Measurements from ENCODE around the gene SLC2A13. TPM values are rescaled to one million over a fixed set of nuclear protein-coding genes. Genes with fewer than 3 reads are reported as not detected.

The SLC2A13 gene
- total and polyA plus RNA-seq, 10 of the 15 experiments (the other 5 are each of a cell fraction or from before 2014, with no cell fraction given), result 0.05 to 3.7 (median 0.25) TPM

DNA sequence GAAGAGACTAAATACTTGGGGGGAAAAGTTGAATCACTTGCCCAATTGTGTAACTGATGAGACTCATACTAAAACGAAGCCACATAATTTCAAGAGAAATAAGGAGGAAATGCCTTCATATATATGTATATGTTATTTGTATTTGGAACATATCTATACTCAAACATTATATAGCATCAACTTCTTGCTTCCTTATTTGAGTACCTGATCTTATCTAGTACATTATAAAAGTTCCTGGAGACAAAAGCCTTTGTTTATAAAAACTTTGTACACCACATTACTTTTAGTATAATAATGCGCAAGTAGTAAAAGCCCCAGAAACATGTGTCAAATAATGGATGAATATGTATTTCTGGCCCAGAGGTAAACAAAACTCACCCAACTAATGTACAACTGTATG lies 92.0 kb downstream of the SLC2A13 start (continued):
- TF ChIP-seq, protein P1, sequence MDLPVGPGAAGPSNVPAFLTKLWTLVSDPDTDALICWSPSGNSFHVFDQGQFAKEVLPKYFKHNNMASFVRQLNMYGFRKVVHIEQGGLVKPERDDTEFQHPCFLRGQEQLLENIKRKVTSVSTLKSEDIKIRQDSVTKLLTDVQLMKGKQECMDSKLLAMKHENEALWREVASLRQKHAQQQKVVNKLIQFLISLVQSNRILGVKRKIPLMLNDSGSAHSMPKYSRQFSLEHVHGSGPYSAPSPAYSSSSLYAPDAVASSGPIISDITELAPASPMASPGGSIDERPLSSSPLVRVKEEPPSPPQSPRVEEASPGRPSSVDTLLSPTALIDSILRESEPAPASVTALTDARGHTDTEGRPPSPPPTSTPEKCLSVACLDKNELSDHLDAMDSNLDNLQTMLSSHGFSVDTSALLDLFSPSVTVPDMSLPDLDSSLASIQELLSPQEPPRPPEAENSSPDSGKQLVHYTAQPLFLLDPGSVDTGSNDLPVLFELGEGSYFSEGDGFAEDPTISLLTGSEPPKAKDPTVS (IDR thresholded peaks at IDR 0.05; ENCODE audit: low read depth, low read length), result no peak
- no peak for TF ChIP-seq ETV6 (conservative IDR thresholded peaks at IDR 0.05 in 1 of 2, IDR thresholded peaks at IDR 0.05 in 1 of 2; ENCODE audit: borderline replicate concordance in 1 of 2, low read depth in 1 of 2)
- no peak for TF ChIP-seq RAD21 (IDR thresholded peaks at IDR 0.05; ENCODE audit: insufficient read depth, low read depth, low read length)
- TF ChIP-seq, protein P2, sequence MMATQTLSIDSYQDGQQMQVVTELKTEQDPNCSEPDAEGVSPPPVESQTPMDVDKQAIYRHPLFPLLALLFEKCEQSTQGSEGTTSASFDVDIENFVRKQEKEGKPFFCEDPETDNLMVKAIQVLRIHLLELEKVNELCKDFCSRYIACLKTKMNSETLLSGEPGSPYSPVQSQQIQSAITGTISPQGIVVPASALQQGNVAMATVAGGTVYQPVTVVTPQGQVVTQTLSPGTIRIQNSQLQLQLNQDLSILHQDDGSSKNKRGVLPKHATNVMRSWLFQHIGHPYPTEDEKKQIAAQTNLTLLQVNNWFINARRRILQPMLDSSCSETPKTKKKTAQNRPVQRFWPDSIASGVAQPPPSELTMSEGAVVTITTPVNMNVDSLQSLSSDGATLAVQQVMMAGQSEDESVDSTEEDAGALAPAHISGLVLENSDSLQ (IDR thresholded peaks at IDR 0.05), result no peak
- TF ChIP-seq, protein P3, sequence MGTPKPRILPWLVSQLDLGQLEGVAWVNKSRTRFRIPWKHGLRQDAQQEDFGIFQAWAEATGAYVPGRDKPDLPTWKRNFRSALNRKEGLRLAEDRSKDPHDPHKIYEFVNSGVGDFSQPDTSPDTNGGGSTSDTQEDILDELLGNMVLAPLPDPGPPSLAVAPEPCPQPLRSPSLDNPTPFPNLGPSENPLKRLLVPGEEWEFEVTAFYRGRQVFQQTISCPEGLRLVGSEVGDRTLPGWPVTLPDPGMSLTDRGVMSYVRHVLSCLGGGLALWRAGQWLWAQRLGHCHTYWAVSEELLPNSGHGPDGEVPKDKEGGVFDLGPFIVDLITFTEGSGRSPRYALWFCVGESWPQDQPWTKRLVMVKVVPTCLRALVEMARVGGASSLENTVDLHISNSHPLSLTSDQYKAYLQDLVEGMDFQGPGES (IDR thresholded peaks at IDR 0.05), result no peak
- TF ChIP-seq JUND (IDR thresholded peaks at IDR 0.05; ENCODE audit: low read depth, low read length), result no peak

DNA sequence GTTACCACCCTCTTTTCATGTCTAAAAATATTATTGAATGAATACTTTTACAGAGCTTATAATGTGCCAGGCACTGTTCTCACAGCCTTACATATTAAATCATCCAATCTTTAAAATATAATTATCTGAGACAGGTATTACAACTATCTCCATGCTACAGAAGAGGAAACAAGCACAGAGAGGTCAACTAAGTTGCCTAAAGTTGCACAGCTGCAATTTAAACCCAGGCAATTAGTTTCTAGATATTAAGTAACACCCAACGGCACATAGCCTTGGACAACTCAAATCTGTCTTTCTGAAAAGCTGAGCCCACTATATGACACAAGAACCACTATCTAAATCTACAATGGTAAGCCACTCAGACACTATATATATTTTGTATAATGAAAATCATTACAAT lies 92.6 kb downstream of the SLC2A13 start:
- in situ Hi-C loops (cut with MboI) (loop anchor here (5.0 kb wide), 2 partner anchors 94 to 294 kb away; partner anchors contain the start of gene SLC2A13), intact Hi-C loops (cut with micrococcal nuclease; ENCODE audit: unreplicated experiment) (no loop called here)
- FAIRE-seq (no peak), ATAC-seq (no peak), DNase-seq (ENCODE audit: low read depth, low spot score) (no peak)
- Histone ChIP-seq H3K9me3 (replicated peaks; ENCODE audit: control insufficient read depth, insufficient read depth, low read length) (no peaks in the 10 kb centered on the region), H3K79me2 (ENCODE audit: control insufficient read depth, insufficient read depth, low read length) (no peaks in the 10 kb centered on the region), H3K4me2 (ENCODE audit: control insufficient read depth, insufficient read depth) (no peak overlapping the region), H3K27me3 (replicated peaks in 1 of 2; ENCODE audit: control insufficient read depth in 2 of 2, insufficient read depth in 2 of 2, low read length in 1 of 2) (no peaks in the 10 kb centered on the region), H3K4me3 (no peak overlapping the region), H4K20me1 (ENCODE audit: control insufficient read depth, insufficient read depth) (no peaks in the 10 kb centered on the region), H3K9ac (ENCODE audit: control insufficient read depth, insufficient read depth, low read length) (no peak overlapping the region), H3K27ac (ENCODE audit: control insufficient read depth, insufficient read depth) (no peak overlapping the region), H2AFZ (ENCODE audit: control insufficient read depth, low read depth, low read length) (no peak overlapping the region), H3K36me3 (ENCODE audit: control insufficient read depth in 2 of 2, insufficient read depth in 2 of 2, low read length in 1 of 2) (no peaks in the 10 kb centered on the region), H3K4me1 (ENCODE audit: control insufficient read depth, insufficient read depth, low read length) (no peaks in the 10 kb centered on the region)
- BruUV-seq (replicated peaks), result no TSS peak
- ChIA-PET CTCF (interaction anchor here (0.7 to 6.7 kb wide), 10 partner anchors 10 to 1036 kb away, joined by 3 to 103 read pairs (median 5); partner anchors contain the start of gene SLC2A13), POLR2A (no interaction called here), SMC1A (ENCODE audit: uncharacterized antibody, unreplicated experiment) (interaction anchor here (1.0 to 6.1 kb wide), 5 partner anchors 21 to 95 kb away, joined by 3 to 45 read pairs (median 4); partner anchors contain the start of gene SLC2A13), RAD21 (ENCODE audit: unreplicated experiment) (interaction anchor here (0.7 to 1.6 kb wide), 2 partner anchors 94 to 301 kb away, joined by 3 to 7 read pairs; no protein-coding TSS in a partner anchor)
- no peak for TF ChIP-seq LARP7 (IDR thresholded peaks at IDR 0.05)
- TF ChIP-seq STAT3 (IDR thresholded peaks at IDR 0.05; ENCODE audit: low read depth, low read length), result no peak
- no peak for TF ChIP-seq NFYB (IDR thresholded peaks at IDR 0.05; ENCODE audit: insufficient read depth, low read depth, low read length)
- TF ChIP-seq MEF2A (IDR thresholded peaks at IDR 0.05; ENCODE audit: insufficient read depth, low read depth, low read length), result no peak
- TF ChIP-seq SPI1 (IDR thresholded peaks at IDR 0.05; ENCODE audit: borderline replicate concordance, insufficient read depth, low read depth, low read length), result no peak
- TF ChIP-seq, protein P2 (IDR thresholded peaks at IDR 0.05), result no peak
- TF ChIP-seq TARDBP (IDR thresholded peaks at IDR 0.05; ENCODE audit: borderline replicate concordance), result no peak
- TF ChIP-seq ZBED1 (IDR thresholded peaks at IDR 0.05; ENCODE audit: borderline replicate concordance), result no peak
- no peak for TF ChIP-seq SRF (IDR thresholded peaks at IDR 0.05; ENCODE audit: low read depth in 2 of 2, low read length in 2 of 2)
- WGBS (ENCODE audit: insufficient coverage, insufficient replicate concordance, low lambda C conversion rate, missing lambda C conversion rate), result 42% methylated on average over 1 of the region's 1 CpG

All from GM12878 (cell line).